ENCODE results near the gene KCNT1.

GRCh38 chr9:135695642-135696041, 6.3 kb upstream of the KCNT1 start:
- no peak for TF ChIP-seq POLR2AphosphoS5 (IDR thresholded peaks at IDR 0.05)
- TF ChIP-seq, protein P1, sequence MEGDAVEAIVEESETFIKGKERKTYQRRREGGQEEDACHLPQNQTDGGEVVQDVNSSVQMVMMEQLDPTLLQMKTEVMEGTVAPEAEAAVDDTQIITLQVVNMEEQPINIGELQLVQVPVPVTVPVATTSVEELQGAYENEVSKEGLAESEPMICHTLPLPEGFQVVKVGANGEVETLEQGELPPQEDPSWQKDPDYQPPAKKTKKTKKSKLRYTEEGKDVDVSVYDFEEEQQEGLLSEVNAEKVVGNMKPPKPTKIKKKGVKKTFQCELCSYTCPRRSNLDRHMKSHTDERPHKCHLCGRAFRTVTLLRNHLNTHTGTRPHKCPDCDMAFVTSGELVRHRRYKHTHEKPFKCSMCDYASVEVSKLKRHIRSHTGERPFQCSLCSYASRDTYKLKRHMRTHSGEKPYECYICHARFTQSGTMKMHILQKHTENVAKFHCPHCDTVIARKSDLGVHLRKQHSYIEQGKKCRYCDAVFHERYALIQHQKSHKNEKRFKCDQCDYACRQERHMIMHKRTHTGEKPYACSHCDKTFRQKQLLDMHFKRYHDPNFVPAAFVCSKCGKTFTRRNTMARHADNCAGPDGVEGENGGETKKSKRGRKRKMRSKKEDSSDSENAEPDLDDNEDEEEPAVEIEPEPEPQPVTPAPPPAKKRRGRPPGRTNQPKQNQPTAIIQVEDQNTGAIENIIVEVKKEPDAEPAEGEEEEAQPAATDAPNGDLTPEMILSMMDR (IDR thresholded peaks at IDR 0.05), result no peak
- TF ChIP-seq EP300 (IDR thresholded peaks at IDR 0.05), result no peak
- TF ChIP-seq POLR2A (IDR thresholded peaks at IDR 0.05; ENCODE audit: low read depth), result no peak
